Osteocyte (in vitro differentiated cells): ENCODE results near the gene HSD3B2. TPM values are rescaled to one million over a fixed set of nuclear protein-coding genes. Genes with fewer than 3 reads are reported as not detected.
A peak's percentile ranks its signal among the peaks of the same experiment; 100 is the strongest.

Experiments used
- DNase-seq: peaks from one replicate; pipeline ENCODE4 v3.0.0; 2021; ENCODE audit warnings: mixed read lengths; ENCODE audit not compliant: unreplicated experiment; ENCODE audit errors: extremely low spot score
- H3K27ac Mint-ChIP-seq: one replicate; pipeline ENCODE4 v1.8.0; 2021; ENCODE audit warnings: mild to moderate bottlenecking, mixed read lengths; ENCODE audit not compliant: unreplicated experiment
- H3K27me3 Mint-ChIP-seq: one replicate; pipeline ENCODE4 v1.8.0; 2021; ENCODE audit warnings: mixed read lengths; ENCODE audit not compliant: unreplicated experiment
- H3K36me3 Mint-ChIP-seq: one replicate; pipeline ENCODE4 v1.8.0; 2021; ENCODE audit warnings: mixed read lengths; ENCODE audit not compliant: unreplicated experiment
- H3K4me1 Mint-ChIP-seq: one replicate; pipeline ENCODE4 v1.8.0; 2021; ENCODE audit warnings: mixed read lengths; ENCODE audit not compliant: unreplicated experiment
- H3K4me3 Mint-ChIP-seq: one replicate; pipeline ENCODE4 v1.8.0; 2021; ENCODE audit warnings: mild to moderate bottlenecking, moderate library complexity, mixed read lengths; ENCODE audit not compliant: unreplicated experiment
- H3K9me3 Mint-ChIP-seq: one replicate; pipeline ENCODE4 v1.8.0; 2021; ENCODE audit warnings: mixed read lengths; ENCODE audit not compliant: unreplicated experiment
- total RNA-seq: library from RNA; stranded (reverse); gene quantifications from 2 replicates; pipeline ENCODE4 v1.2.1, GENCODE V29; 2021
- TF ChIP-seq, protein P1 (sequence below): fragments of 200-600 bp; sonication (generic); IDR thresholded peaks from 2 replicates; pipeline ENCODE4 v1.5.0; 2021; ENCODE audit warnings: antibody characterized with exemption, mild to moderate bottlenecking, moderate library complexity

Gene HSD3B2
- total RNA-seq, 1 donor from 2014 or later: not detected

DNA sequence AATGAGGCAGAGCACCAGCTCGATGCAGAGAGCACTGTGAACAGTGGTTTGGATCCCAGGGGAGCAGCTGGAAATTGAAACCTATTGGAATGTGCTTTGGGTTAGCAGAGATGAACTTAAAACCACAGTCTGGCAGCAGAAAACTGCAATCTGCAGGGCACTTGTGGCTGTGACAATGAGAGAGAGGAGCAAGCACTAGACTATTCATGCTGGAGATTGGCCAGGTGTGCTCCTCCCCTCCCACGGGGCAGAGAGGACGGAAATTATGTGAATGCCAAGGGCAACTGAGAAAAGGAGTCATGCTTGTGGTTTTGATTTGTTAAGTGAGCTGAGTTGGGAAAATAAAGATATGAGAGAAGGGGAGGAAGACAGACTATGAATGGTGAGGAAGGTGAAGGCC lies 38.1 kb downstream of the HSD3B2 start:
- TF ChIP-seq, protein P1, sequence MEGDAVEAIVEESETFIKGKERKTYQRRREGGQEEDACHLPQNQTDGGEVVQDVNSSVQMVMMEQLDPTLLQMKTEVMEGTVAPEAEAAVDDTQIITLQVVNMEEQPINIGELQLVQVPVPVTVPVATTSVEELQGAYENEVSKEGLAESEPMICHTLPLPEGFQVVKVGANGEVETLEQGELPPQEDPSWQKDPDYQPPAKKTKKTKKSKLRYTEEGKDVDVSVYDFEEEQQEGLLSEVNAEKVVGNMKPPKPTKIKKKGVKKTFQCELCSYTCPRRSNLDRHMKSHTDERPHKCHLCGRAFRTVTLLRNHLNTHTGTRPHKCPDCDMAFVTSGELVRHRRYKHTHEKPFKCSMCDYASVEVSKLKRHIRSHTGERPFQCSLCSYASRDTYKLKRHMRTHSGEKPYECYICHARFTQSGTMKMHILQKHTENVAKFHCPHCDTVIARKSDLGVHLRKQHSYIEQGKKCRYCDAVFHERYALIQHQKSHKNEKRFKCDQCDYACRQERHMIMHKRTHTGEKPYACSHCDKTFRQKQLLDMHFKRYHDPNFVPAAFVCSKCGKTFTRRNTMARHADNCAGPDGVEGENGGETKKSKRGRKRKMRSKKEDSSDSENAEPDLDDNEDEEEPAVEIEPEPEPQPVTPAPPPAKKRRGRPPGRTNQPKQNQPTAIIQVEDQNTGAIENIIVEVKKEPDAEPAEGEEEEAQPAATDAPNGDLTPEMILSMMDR: no peak
- no peak for DNase-seq
- Mint-ChIP-seq H3K9me3 (no peaks in the 10 kb centered on the region), H3K4me3 (no peak overlapping the region), H3K27ac (no peak overlapping the region), H3K36me3 (no peaks in the 10 kb centered on the region), H3K4me1 (peaks cover 4% of the 10 kb centered on the region), H3K27me3 (peaks cover 5% of the 10 kb centered on the region)

DNA sequence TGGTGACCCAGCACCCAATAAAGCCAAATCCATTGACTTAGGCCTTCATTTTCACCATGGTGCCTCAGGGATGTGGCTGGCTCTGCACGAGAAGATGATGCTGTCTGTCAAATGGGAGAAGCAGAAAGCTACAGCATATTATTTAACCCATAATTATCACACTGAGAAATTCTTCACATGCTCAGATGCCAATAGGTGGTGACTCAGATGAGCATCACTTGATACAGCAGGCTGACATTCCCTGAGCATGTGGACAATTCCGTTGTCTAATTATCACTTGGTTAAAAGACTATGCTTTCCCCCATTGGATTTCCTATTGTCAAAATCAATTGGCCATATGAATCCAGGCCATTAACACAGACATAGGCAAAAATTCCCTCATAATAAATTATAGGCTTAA lies 48.0 kb downstream of the HSD3B2 start:
- TF ChIP-seq, protein P1: no peak
- no peaks in the 10 kb centered on the region for H3K9me3 Mint-ChIP-seq
- no peak overlapping the region for H3K27ac Mint-ChIP-seq
- H3K36me3 Mint-ChIP-seq: no peaks in the 10 kb centered on the region
- H3K27me3 Mint-ChIP-seq: peaks cover 16% of the 10 kb centered on the region
- no peak overlapping the region for H3K4me3 Mint-ChIP-seq
- no peaks in the 10 kb centered on the region for H3K4me1 Mint-ChIP-seq
- peak; percentile 10 for DNase-seq

DNA sequence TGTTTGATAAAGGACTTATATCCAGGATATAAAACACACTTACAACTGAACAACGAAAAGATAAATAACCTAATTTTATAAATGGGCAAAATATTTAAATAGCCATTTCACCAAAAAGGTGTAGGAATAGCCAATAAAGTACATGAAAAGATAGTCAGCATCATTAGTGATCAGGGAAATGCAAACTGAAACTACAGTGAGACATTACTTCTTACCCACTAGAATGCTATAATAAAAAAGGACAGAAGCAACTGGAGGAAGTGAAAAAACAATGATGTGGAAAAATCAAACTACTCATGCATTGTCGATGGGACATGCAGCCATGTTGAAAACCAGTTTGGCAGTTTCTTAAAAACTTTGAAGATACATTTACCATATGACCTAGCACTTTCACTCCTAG lies 48.6 kb downstream of the HSD3B2 start:
- TF ChIP-seq, protein P1: no peak
- no peak overlapping the region for H3K4me3 Mint-ChIP-seq
- DNase-seq: no peak

DNA sequence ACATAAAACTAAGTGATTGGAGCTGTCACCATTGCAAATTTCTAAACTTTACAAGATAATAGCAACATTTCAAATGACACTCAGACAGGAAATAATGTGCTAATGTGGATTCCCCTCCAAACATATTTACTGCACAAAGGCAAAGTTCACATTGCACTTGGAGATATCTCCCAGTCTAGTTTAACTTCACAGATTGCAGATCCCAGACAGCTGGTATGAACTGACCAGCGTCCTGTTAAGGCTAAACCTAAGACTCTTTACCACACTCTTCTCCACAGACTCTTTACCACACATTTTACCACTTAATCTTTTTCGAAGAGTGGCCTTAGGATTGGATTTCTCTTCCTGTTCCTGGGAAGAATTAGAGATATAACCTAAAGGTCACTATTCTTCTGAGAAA lies 51.5 kb downstream of the HSD3B2 start:
- Mint-ChIP-seq H3K36me3 (no peaks in the 10 kb centered on the region), H3K4me1 (no peaks in the 10 kb centered on the region), H3K27me3 (peaks cover 23% of the 10 kb centered on the region), H3K27ac (no peak overlapping the region), H3K4me3 (no peak overlapping the region), H3K9me3 (no peaks in the 10 kb centered on the region)
- TF ChIP-seq, protein P1: no peak
- DNase-seq: no peak

More for the DNA sequence above, 48.6 kb downstream of the HSD3B2 start:
- Mint-ChIP-seq H3K4me1 (no peaks in the 10 kb centered on the region), H3K27ac (no peak overlapping the region), H3K27me3 (peaks cover 16% of the 10 kb centered on the region), H3K36me3 (no peaks in the 10 kb centered on the region), H3K9me3 (no peaks in the 10 kb centered on the region)

DNA sequence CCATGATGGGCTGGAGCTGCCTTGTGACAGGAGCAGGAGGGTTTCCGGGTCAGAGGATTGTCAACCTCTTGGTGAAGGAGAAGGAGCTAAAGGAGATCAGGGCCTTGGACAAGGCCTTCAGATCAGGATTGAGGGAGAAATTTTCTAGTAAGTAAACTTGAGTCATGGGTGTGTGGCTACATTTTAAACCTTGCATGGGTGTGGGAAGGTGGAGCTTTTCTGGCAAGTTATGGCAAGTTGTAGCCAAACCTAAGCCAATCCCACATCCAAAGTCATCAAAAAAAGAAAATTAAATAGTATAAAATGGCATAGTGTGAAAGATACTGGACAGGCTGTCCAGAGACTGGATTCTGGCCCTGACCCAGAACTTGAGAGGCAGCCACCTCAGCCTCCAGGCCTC lies 52.3 kb downstream of the HSD3B2 start:
- Mint-ChIP-seq H3K9me3 (no peaks in the 10 kb centered on the region), H3K27ac (no peak overlapping the region), H3K4me1 (no peaks in the 10 kb centered on the region), H3K4me3 (no peak overlapping the region), H3K27me3 (peaks cover 23% of the 10 kb centered on the region), H3K36me3 (no peaks in the 10 kb centered on the region)
- TF ChIP-seq, protein P1: no peak
- peak; percentile 15 for DNase-seq
